Endothelial cell (in vitro differentiated cells): ENCODE results near the gene ZFAND2B. TPM values are rescaled to one million over a fixed set of nuclear protein-coding genes. Genes with fewer than 3 reads are reported as not detected.

Experiments used
- DNase-seq: peaks from one replicate; pipeline ENCODE4 v3.0.0; 2021; ENCODE audit warnings: low spot score
- H3K27ac Mint-ChIP-seq: one replicate; pipeline ENCODE4 v1.8.0; 2021; ENCODE audit warnings: mixed read lengths, inconsistent platforms; ENCODE audit not compliant: unreplicated experiment
- H3K27me3 Mint-ChIP-seq: one replicate; pipeline ENCODE4 v1.8.0; 2021; ENCODE audit warnings: mild to moderate bottlenecking, moderate library complexity, mixed read lengths, inconsistent platforms; ENCODE audit not compliant: unreplicated experiment
- H3K36me3 Mint-ChIP-seq: one replicate; pipeline ENCODE4 v1.8.0; 2021; ENCODE audit warnings: mild to moderate bottlenecking, low read depth, mixed read lengths, inconsistent platforms; ENCODE audit not compliant: unreplicated experiment
- H3K4me1 Mint-ChIP-seq: one replicate; pipeline ENCODE4 v1.8.0; 2021; ENCODE audit warnings: mild to moderate bottlenecking, mixed read lengths, inconsistent platforms; ENCODE audit not compliant: unreplicated experiment
- H3K4me3 Mint-ChIP-seq: one replicate; pipeline ENCODE4 v1.8.0; 2021; ENCODE audit warnings: mild to moderate bottlenecking, mixed read lengths, inconsistent platforms; ENCODE audit not compliant: unreplicated experiment
- H3K9me3 Mint-ChIP-seq: one replicate; pipeline ENCODE4 v1.8.0; 2021; ENCODE audit warnings: mixed read lengths, inconsistent platforms; ENCODE audit not compliant: unreplicated experiment
- CTCF ChIP-seq: fragments of 200-600 bp; sonication (generic); IDR thresholded peaks from one replicate; pipeline ENCODE4 v1.5.0; 2021; ENCODE audit warnings: antibody characterized with exemption; ENCODE audit not compliant: unreplicated experiment
- total RNA-seq: library from RNA; stranded (reverse); fragmentation: NEBNext Ultra II Directional; extraction: Animal tissue kit (Norgen Biotek cat#: 25700); gene quantifications from one replicate; pipeline ENCODE4 v1.2.1, GENCODE V29; 2021; ENCODE audit not compliant: unreplicated experiment

Gene ZFAND2B
- total RNA-seq, 1 donor from 2014 or later, result 39.7 TPM

- Mint-ChIP-seq H3K36me3 (peaks cover 40% of the 10 kb centered on the region), H3K27ac (peak overlapping the region; percentile 36), H3K4me3 (no peak overlapping the region), H3K27me3 (peaks cover 22% of the 10 kb centered on the region), H3K4me1 (peaks cover 38% of the 10 kb centered on the region), H3K9me3 (no peaks in the 10 kb centered on the region)
- no peak for DNase-seq
- no peak for TF ChIP-seq CTCF
These were observed 31.1 kb upstream of the ZFAND2B start for GRCh38 chr2:219175486-219175885.

- H3K27me3 Mint-ChIP-seq, result peaks cover 22% of the 10 kb centered on the region
- H3K4me3 Mint-ChIP-seq, result peak overlapping the region; percentile 91
- peaks cover 47% of the 10 kb centered on the region for H3K36me3 Mint-ChIP-seq
- no peak for TF ChIP-seq CTCF
- peak overlapping the region; percentile 74 for H3K27ac Mint-ChIP-seq
- H3K4me1 Mint-ChIP-seq, result peaks cover 42% of the 10 kb centered on the region
- no peaks in the 10 kb centered on the region for H3K9me3 Mint-ChIP-seq
- no peak for DNase-seq
These were observed 30.4 kb upstream of the ZFAND2B start for GRCh38 chr2:219175928-219176817.

GRCh38 chr2:219176818-219177551 is 29.6 kb upstream of the ZFAND2B start, which contains the start of gene CNPPD1:
TSS of gene CNPPD1 (minus strand) at chr2:219176925. CDS start at chr2:219176828, 97 bp downstream.
- Mint-ChIP-seq H3K27me3 (peaks cover 20% of the 10 kb centered on the region), H3K27ac (peak within 1 kb of the TSS; percentile 100), H3K4me1 (peaks cover 46% of the 10 kb centered on the region), H3K9me3 (no peaks in the 10 kb centered on the region), H3K4me3 (peak within 1 kb of the TSS; percentile 99), H3K36me3 (peaks cover 47% of the 10 kb centered on the region)
- TF ChIP-seq CTCF, result no peak
- peak; percentile 83 for DNase-seq

GRCh38 chr2:219177552-219178376 is 28.8 kb upstream of the ZFAND2B start, which contains the start of gene RETREG2:
TSS of gene RETREG2 (plus strand) at chr2:219178275. CDS start at chr2:219178353, 78 bp downstream.
- peak within 1 kb of the TSS; percentile 99 for H3K4me3 Mint-ChIP-seq
- peak within 1 kb of the TSS; percentile 100 for H3K27ac Mint-ChIP-seq
- peaks cover 48% of the 10 kb centered on the region for H3K4me1 Mint-ChIP-seq
- peak; percentile 83 for DNase-seq
- peaks cover 21% of the 10 kb centered on the region for H3K27me3 Mint-ChIP-seq
- peaks cover 48% of the 10 kb centered on the region for H3K36me3 Mint-ChIP-seq
- no peaks in the 10 kb centered on the region for H3K9me3 Mint-ChIP-seq
- TF ChIP-seq CTCF, result peak; percentile 52
